Small intestine (tissue), 7 donors: ENCODE measurements around the gene MGP. TPM values are rescaled to one million over a fixed set of nuclear protein-coding genes. Genes with fewer than 3 reads are reported as not detected.

Experiments
- DNase-seq, 2 donors: peaks; one replicate each; pipeline versions ENCODE4 v3.0.0 to v3.0.0-alpha.2; 2013
- FAIRE-seq: peaks from 2 replicates; lab custom pipeline; 2012; peaks lifted over from hg19 to GRCh38; lab: Jason Lieb, UNC
- H3K27ac ChIP-seq, 3 donors: one replicate each; pipeline ENCODE4 v1.5.1; 2013; ENCODE audit warnings: low read length in 2 of 3, mild to moderate bottlenecking in 2 of 3, control low read depth in 1 of 3, inconsistent platforms in 1 of 3, low read depth in 1 of 3, moderate library complexity in 1 of 3
- H3K27me3 ChIP-seq, 3 donors: one replicate each; pipeline ENCODE4 v1.6.1; 2013; ENCODE audit warnings: low read length in 3 of 3, inconsistent platforms in 1 of 3; ENCODE audit not compliant: control insufficient read depth in 3 of 3, insufficient read depth in 3 of 3
- H3K36me3 ChIP-seq, 3 donors: one replicate each; pipeline ENCODE4 v1.6.1; 2013; ENCODE audit warnings: low read length in 3 of 3, inconsistent platforms in 1 of 3, low read depth in 1 of 3, mild to moderate bottlenecking in 1 of 3, moderate library complexity in 1 of 3; ENCODE audit not compliant: control insufficient read depth in 3 of 3, insufficient read depth in 2 of 3
- H3K4me1 ChIP-seq, 3 donors: one replicate each; pipeline ENCODE4 v1.6.1; 2013; ENCODE audit warnings: low read length in 2 of 3, inconsistent platforms in 1 of 3, low read depth in 1 of 3, mild to moderate bottlenecking in 1 of 3, moderate library complexity in 1 of 3; ENCODE audit not compliant: control insufficient read depth in 3 of 3, insufficient read depth in 2 of 3
- H3K4me3 ChIP-seq, 3 donors: one replicate each; pipeline ENCODE4 v1.5.1; 2013; ENCODE audit warnings: low read length in 3 of 3, control low read depth in 1 of 3, inconsistent platforms in 1 of 3, low read depth in 1 of 3, mild to moderate bottlenecking in 1 of 3, moderate library complexity in 1 of 3
- H3K9me3 ChIP-seq, 2 donors: one replicate each; pipeline ENCODE4 v1.6.1; 2013; ENCODE audit warnings: low read depth in 1 of 2, low read length in 1 of 2; ENCODE audit not compliant: control insufficient read depth in 2 of 2, insufficient read depth in 1 of 2
- WGBS, 3 donors: extraction: QIAGEN DNeasy Blood & Tissue Kit; methylation state at CpG; one replicate each; pipeline ENCODE4 v1.1.7; 2013; 5-methylcytosine and 5-hydroxymethylcytosine counted together
- polyA plus RNA-seq, 4 donors: library from polyadenylated mRNA; stranded (reverse) in 3 of 4; unstranded in 1 of 4; fragments of 200-250 nt in 3 of 4; fragments of 120-200 nt in 1 of 4; gene quantifications; one replicate each; pipeline versions ENCODE4 v1.2.1 to v1.2.3, GENCODE V29; 2013
- donor health status: healthy with polysubstance abuse.
- donor health status: control.
- donor health status: control.
- donor health status: Bipolar disorder and iron deficiency.
- donor health status: healthy.

MGP gene
- polyA plus RNA-seq, 4 donors: 10.6 to 268 (median 15.5) TPM

DNA sequence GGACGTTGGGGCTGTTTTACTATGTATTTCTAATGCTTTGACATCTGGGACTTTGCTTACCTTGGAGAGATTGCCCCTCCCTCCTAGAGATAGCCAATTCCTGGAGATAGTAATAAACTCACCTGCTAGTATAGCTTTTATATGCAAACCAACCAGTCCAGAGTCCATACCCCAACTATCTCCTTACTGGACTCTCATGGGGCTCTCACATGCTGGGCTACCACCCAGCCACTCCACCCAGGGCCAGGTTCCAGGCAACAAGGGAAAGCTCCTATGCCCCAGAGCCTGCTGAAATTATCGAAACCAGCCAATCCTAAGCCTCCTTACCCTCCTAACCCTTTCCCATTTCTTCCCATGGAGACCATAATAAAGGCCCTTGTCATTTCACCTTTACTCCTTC is 25.5 kb upstream of the MGP start:
- Histone ChIP-seq H3K36me3 (peaks cover 0 to 2% (median 0%) of the 10 kb centered on the region in 3 donors), H3K9me3 (peaks cover 0 to 5% of the 10 kb centered on the region in 2 donors), H3K4me3 (no peak overlapping the region), H3K4me1 (peaks cover 0 to 16% (median 0%) of the 10 kb centered on the region in 3 donors), H3K27ac (peak overlapping the region in 1 of 3 donors; percentile 67), H3K27me3 (no peaks in the 10 kb centered on the region)
- WGBS, 3 donors: 22 to 61% (median 56%) methylated on average over 2 of the region's 2 CpGs
- peak in 1 of 2 donors; percentile 76 for DNase-seq
- FAIRE-seq: no peak

DNA sequence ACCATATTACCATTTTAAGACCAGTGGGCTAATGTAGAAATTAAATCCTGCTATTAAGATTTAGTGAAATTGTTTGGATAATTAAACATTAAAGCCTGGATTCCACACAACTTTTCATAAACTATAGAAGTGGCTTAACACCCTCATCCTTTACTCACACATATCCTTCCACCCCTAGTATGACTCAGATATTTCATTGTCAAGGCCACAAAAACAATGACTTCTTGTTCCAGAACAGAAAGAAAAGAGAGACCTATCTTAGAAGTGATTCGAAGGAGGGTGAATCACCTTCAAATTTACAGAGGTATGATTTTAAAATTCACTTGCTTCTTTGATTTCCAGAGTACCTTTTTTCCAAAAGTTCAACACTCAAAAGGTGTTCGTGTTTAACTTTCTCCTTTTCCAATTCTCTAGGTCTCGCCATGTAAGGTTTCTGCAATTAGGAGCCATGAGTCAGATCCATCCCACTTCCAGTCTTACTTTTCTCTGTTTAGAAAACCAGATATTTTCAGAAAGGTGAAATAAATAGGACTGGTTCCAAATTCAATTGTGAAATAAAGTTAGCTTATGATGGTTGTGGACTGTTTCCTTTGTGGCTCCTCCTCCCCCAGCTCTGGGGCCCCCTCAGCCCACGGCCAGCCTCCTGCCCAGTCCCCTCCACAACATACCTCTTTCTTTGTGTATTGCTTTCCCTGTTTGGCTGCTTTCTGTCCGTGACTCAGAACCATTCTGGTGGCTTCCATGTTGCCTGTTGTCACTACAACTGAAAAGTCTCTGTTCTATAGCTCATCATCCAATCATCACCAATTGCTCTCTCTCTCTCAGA is 24.6 kb upstream of the MGP start:
- FAIRE-seq: no peak
- Histone ChIP-seq H3K36me3 (peaks cover 0 to 2% (median 0%) of the 10 kb centered on the region in 3 donors), H3K4me1 (peaks cover 0 to 16% (median 0%) of the 10 kb centered on the region in 3 donors), H3K27ac (peak overlapping the region in 1 of 3 donors; percentile 28), H3K9me3 (peaks cover 0 to 5% of the 10 kb centered on the region in 2 donors), H3K4me3 (no peak overlapping the region), H3K27me3 (no peaks in the 10 kb centered on the region)
- WGBS, 3 donors: 70 to 80% (median 78%) methylated on average over 5 of the region's 5 CpGs
- DNase-seq: no peak

DNA sequence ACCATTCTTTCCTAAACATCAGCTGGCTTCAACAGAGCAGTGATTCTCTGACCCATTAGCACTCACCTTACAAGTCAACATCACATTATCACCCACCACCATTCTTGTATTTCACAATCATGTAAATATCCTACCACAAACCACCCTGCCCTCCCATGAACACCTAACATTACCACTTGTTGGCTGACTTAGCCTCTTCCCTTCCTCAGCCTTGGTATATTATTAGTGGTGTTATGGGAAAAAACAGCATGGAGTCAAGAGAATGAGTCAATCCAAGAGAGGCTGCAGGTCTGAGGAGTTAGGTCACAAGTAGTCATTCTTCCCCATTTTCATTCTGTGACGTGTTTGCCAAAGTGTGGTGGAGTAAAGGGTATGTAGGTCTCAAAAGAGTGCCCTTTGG is 22.3 kb upstream of the MGP start:
- H3K4me1 ChIP-seq: peaks cover 0 to 9% (median 0%) of the 10 kb centered on the region in 3 donors
- DNase-seq (no peak), FAIRE-seq (no peak)
- H3K9me3 ChIP-seq: peaks cover 0 to 5% of the 10 kb centered on the region in 2 donors
- H3K27ac ChIP-seq: no peak overlapping the region
- H3K27me3 ChIP-seq: no peaks in the 10 kb centered on the region
- no peaks in the 10 kb centered on the region for H3K36me3 ChIP-seq
- no peak overlapping the region for H3K4me3 ChIP-seq
- 49 to 88% (median 84%) methylated on average over 1 of the region's 1 CpG for WGBS, 3 donors

DNA sequence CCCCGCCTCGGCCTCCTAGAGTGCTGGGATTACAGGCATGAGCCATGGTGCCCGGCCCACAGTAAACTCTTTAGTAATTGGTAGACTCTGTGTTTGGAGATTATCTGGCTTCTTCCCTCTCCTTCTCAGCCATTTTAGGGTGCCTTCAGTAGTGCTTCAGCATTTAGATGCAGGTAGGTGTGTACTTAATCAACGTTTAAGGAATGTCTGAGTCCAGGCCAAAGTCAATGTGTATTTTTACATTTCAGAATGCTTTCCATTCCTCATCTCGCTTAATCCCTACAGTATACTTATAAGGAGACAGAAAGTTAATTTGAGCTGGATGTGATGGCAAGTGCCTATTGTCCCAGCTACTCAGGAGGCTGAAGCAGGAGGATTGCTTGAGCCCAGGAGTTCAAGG is 20.5 kb upstream of the MGP start:
- Histone ChIP-seq H3K36me3 (no peaks in the 10 kb centered on the region), H3K4me3 (no peak overlapping the region), H3K27ac (no peak overlapping the region), H3K9me3 (peaks cover 0 to under 1% of the 10 kb centered on the region in 2 donors), H3K27me3 (no peaks in the 10 kb centered on the region), H3K4me1 (peaks cover 0 to 5% (median 0%) of the 10 kb centered on the region in 3 donors)
- FAIRE-seq (no peak), DNase-seq (no peak)
- 75 to 87% (median 86%) methylated on average over 5 of the region's 5 CpGs for WGBS, 3 donors

DNA sequence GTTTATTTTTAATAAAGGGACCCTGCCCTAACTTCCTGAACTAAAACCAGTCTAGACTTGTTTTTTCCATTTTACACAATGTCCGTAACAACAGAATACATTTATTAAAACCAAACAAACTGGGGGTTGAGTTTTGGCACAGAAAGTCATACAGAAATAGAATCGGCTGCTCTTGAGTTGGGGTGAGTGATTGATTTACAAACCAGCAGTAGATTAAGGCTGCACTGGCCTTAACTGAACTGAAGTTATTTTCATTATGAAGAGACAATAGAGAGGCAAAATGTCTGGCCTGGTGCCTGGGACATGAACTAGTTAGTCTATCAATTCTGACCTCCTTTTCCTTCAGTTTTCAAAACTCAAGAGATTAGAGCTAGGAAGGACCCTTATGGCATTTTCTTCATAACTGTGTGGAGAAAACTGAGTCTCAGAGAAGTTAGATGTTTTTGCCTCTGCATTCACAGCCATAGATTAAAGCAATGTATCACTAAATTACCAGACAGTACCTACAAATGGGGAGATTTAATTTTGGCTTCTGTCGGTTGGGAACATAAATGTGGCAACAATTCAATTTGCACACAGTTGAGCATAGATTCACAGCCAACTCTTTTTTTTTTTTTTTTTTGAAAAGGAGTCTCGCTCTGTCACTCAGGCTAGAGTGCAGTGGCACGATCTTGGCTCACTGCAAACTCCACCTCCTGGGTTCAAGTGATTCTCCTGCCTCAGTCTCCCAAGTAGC is 19.8 kb upstream of the MGP start:
- no peaks in the 10 kb centered on the region for H3K36me3 ChIP-seq
- no peaks in the 10 kb centered on the region for H3K9me3 ChIP-seq
- no peaks in the 10 kb centered on the region for H3K4me1 ChIP-seq
- peak overlapping the region in 1 of 3 donors; percentile 51 for H3K27ac ChIP-seq
- no peak overlapping the region for H3K4me3 ChIP-seq
- no peaks in the 10 kb centered on the region for H3K27me3 ChIP-seq
- DNase-seq (no peak), FAIRE-seq (no peak)
- WGBS, 3 donors: 60 to 72% (median 66%) methylated on average over 5 of the region's 5 CpGs

DNA sequence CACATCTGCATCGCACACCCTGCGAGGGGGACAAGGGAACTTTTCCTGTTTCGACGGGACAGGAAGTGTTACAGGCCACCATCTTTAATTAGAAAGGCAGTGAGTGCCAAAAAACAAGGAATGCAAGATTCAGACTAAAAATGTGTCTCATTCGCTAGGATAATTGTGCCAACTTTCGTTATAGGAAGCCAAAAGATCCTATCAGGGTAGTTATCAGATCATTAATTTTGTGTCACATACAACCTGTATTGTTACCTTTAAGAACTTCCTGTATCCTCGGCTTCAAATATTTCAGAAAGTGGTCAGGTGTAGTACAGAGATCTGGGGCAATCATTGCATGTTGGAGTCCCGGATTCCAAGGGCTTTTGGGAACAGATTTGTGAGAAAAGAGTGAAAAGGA is 19.2 kb upstream of the MGP start:
- Histone ChIP-seq H3K27ac (peak overlapping the region in 1 of 3 donors; percentile 34), H3K27me3 (no peaks in the 10 kb centered on the region), H3K4me1 (no peaks in the 10 kb centered on the region), H3K36me3 (no peaks in the 10 kb centered on the region), H3K4me3 (no peak overlapping the region), H3K9me3 (no peaks in the 10 kb centered on the region)
- 75 to 78% (median 76%) methylated on average over 8 of the region's 8 CpGs for WGBS, 3 donors
- FAIRE-seq (no peak), DNase-seq (no peak)

DNA sequence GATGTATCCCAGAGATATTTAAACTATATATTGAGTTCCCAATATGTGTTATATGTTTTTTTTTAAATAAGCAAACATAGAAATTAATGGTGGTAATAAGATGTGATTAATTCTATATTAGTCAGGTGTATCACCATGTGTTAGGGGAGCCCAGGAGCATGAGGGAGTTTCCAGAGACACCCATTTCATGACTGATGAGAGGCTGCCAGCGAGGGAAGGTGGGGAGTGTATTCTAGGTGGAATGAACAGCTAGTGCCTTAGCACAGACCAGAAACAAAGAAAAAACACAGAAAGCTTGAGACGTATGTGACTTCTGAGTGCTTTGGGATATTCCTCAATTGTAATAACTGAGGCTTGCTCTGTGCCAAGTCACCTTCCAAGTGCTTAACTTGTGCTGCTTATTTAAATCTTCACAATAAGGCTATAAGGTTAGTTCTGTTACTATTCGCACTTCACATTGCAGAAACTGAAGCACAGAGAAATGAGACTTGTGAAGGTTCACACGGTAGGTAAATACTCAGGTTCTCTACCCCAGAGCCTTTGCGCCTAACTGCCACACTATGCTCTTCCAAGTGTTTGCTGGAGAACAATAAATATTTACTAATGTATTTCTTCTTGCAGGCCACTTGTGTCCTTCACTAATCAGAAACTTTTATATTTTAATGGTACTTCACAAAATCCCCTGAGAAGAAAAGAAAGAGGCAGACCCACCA is 17.9 kb upstream of the MGP start:
- Histone ChIP-seq H3K9me3 (no peaks in the 10 kb centered on the region), H3K27ac (no peak overlapping the region), H3K4me1 (no peaks in the 10 kb centered on the region), H3K4me3 (no peak overlapping the region), H3K27me3 (no peaks in the 10 kb centered on the region), H3K36me3 (no peaks in the 10 kb centered on the region)
- 84 to 91% (median 89%) methylated on average over 5 of the region's 5 CpGs for WGBS, 3 donors
- no peak for DNase-seq
- no peak for FAIRE-seq

DNA sequence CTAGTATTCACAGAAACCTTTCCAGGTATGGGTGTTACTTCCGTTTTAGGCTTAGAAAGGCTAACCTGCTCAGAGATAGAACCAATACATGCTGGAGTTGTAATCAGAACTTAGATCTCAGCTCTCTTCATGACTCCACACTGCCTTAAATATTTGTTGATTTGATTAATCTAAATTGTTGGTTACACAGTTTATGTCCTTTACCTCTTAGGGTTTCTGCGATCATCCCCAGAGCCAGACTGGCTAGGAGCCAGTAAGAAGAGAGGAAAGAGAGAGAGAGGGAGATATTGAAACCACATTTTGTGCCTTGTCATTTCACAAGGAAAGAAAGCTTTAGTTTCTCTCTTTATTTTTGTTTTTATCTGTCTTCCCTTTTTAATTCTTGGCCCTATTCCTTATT is 16.8 kb upstream of the MGP start:
- H3K4me1 ChIP-seq: no peaks in the 10 kb centered on the region
- H3K36me3 ChIP-seq: no peaks in the 10 kb centered on the region
- no peak for FAIRE-seq
- H3K9me3 ChIP-seq: no peaks in the 10 kb centered on the region
- no peak overlapping the region for H3K27ac ChIP-seq
- no peak for DNase-seq
- 64 to 71% (median 65%) methylated on average over 2 of the region's 2 CpGs for WGBS, 3 donors
- no peak overlapping the region for H3K4me3 ChIP-seq
- H3K27me3 ChIP-seq: no peaks in the 10 kb centered on the region
